ENCODE measurements around the gene MIB2. TPM values are rescaled to one million over a fixed set of nuclear protein-coding genes. Genes with fewer than 3 reads are reported as not detected.

MIB2 gene
- total RNA-seq, 1 donor from 2014 or later: 78.2 TPM

DNA sequence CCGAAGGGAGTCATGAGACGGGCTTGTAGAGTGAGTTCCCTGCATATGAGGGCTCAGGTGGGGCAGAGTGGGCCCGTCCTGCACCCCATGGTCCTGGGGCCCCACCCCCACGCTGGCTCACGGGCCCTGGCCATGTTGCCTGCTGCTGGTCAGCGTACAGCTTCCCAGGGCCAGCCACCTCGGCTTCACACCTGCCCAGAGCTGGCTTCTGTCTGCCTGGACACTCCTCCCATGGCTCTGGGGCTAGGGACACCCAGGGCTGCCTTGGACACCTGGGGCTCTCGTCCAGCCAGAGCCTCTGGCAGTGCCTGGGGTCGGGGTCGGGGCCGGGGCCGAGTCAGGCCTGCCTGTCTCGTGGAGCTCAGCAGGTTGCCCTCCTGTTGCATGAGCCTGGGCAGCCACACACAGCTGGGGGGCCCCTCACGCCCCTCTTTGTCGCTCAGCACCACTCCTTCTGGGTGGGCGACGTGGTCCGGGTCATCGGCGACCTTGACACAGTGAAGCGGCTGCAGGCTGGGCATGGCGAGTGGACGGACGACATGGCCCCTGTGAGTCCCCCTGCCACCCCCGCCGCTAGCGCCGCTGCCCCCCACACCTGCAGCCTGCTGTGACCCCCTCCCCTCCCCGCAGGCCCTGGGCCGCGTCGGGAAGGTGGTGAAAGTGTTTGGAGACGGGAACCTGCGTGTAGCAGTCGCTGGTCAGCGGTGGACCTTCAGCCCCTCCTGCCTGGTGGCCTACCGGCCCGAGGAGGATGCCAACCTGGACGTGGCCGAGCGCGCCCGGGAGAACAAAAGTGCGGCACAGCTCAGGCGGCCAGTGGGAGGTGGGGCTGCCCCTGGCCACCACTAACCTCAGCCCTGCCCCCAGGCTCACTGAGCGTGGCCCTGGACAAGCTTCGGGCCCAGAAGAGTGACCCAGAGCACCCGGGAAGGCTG is 11.2 kb downstream of the MIB2 start:
- FAIRE-seq: no peak
- Histone ChIP-seq H3K4me3 (ENCODE audit: low read depth, low read length) (no peak overlapping the region), H3K27me3 (ENCODE audit: control insufficient read depth, insufficient read depth, low read length) (peaks cover 4% of the 10 kb centered on the region), H3K36me3 (ENCODE audit: control insufficient read depth, insufficient read depth, low read length) (peaks cover 1% of the 10 kb centered on the region)
- no peak for DNase-seq (ENCODE audit: low read depth)
- TF ChIP-seq, protein P1, sequence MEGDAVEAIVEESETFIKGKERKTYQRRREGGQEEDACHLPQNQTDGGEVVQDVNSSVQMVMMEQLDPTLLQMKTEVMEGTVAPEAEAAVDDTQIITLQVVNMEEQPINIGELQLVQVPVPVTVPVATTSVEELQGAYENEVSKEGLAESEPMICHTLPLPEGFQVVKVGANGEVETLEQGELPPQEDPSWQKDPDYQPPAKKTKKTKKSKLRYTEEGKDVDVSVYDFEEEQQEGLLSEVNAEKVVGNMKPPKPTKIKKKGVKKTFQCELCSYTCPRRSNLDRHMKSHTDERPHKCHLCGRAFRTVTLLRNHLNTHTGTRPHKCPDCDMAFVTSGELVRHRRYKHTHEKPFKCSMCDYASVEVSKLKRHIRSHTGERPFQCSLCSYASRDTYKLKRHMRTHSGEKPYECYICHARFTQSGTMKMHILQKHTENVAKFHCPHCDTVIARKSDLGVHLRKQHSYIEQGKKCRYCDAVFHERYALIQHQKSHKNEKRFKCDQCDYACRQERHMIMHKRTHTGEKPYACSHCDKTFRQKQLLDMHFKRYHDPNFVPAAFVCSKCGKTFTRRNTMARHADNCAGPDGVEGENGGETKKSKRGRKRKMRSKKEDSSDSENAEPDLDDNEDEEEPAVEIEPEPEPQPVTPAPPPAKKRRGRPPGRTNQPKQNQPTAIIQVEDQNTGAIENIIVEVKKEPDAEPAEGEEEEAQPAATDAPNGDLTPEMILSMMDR (IDR thresholded peaks at IDR 0.05; ENCODE audit: insufficient read depth, low read length, severe bottlenecking): no peak

DNA sequence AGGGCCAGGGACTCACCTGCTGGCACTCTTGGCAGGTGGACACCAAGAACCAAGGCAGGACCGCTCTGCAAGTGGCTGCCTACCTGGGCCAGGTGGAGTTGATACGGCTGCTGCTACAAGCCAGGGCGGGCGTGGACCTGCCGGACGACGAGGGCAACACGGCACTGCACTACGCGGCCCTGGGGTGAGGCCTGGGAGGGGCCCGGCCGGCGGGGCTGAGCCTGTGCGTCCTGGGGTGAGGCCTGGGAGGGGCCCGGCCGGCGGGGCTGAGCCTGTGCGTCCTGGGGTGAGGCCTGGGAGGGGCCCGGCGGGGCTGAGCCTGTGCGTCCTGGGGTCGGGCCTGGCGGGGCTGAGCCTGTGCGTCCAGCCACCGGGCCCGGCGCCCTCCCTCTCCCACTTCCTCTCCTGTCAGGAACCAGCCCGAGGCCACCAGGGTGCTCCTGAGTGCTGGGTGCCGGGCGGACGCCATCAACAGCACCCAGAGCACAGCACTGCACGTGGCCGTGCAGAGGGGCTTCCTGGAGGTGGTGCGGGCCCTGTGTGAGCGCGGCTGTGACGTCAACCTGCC is 12.0 kb downstream of the MIB2 start:
- FAIRE-seq (no peak), DNase-seq (ENCODE audit: low read depth) (peak; percentile 71)
- Histone ChIP-seq H3K36me3 (ENCODE audit: control insufficient read depth, insufficient read depth, low read length) (peaks cover 1% of the 10 kb centered on the region), H3K27me3 (ENCODE audit: control insufficient read depth, insufficient read depth, low read length) (peaks cover 8% of the 10 kb centered on the region), H3K4me3 (ENCODE audit: low read depth, low read length) (no peak overlapping the region)
- TF ChIP-seq, protein P1 (IDR thresholded peaks at IDR 0.05; ENCODE audit: insufficient read depth, low read length, severe bottlenecking): no peak

DNA sequence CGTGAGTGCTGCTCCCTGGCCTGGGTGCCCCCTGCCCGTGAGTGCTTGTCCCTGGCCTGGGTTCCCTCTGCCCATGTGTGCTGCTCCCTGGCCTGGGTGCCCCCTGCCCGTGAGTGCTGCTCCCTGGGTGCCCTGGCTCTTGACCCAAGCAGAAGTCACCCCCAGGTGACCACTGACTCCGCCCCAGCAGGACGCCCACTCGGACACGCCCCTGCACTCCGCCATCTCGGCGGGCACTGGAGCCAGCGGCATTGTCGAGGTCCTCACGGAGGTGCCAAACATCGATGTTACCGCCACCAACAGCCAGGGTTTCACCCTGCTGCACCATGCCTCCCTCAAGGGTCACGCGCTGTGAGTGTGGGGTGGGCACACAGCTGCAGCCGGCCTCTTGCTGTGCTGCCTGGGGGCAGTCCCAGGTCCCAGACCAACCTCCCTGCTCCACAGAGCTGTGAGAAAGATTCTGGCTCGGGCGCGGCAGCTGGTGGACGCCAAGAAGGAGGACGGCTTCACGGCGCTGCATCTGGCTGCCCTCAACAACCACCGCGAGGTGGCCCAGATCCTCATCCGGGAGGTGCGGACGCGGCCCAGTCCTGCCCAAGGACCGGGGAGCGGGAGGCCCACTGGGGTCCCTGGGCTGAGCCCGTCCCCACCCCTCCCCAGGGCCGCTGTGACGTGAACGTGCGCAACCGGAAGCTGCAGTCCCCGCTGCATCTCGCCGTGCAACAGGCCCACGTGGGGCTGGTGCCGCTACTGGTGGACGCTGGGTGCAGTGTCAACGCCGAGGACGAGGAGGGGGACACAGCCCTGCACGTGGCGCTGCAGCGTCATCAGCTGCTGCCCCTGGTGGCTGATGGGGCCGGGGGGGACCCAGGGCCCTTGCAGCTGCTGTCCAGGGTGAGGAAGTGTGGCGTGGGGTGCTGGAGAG is 12.8 kb downstream of the MIB2 start:
- DNase-seq (ENCODE audit: low read depth) (no peak), FAIRE-seq (no peak)
- no peak overlapping the region for H3K4me3 ChIP-seq (ENCODE audit: low read depth, low read length)
- H3K36me3 ChIP-seq (ENCODE audit: control insufficient read depth, insufficient read depth, low read length): peaks cover 1% of the 10 kb centered on the region
- H3K27me3 ChIP-seq (ENCODE audit: control insufficient read depth, insufficient read depth, low read length): peaks cover 8% of the 10 kb centered on the region
- TF ChIP-seq, protein P1 (IDR thresholded peaks at IDR 0.05; ENCODE audit: insufficient read depth, low read length, severe bottlenecking): no peak

DNA sequence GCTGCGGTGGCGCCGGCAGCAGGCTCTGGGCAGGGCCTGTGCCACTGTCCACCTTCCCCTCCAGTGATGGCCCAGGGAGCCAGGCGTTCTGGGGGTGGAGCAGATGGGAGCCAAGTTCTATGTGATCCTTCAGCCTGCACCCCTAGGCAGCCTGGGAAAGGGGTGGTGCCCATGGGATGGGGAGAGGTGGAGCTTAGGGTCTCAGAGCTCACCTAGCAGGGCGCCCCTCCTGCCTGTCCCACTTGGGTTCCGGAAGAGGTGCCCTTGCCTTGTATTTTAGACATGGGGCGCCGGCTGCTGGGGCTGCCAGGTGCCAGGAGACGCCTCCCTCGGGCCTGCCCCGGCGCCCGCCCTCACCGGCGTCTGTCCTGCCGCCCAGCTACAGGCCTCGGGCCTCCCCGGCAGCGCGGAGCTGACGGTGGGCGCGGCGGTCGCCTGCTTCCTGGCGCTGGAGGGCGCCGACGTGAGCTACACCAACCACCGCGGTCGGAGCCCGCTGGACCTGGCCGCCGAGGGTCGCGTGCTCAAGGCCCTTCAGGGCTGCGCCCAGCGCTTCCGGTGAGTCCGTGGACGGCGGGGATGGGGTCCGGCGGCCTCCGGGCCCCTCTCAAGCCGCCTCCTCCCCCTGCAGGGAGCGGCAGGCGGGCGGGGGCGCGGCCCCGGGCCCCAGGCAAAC is 13.6 kb downstream of the MIB2 start:
- Histone ChIP-seq H3K27me3 (ENCODE audit: control insufficient read depth, insufficient read depth, low read length) (peaks cover 8% of the 10 kb centered on the region), H3K4me3 (ENCODE audit: low read depth, low read length) (peak overlapping the region; percentile 21), H3K36me3 (ENCODE audit: control insufficient read depth, insufficient read depth, low read length) (peaks cover 1% of the 10 kb centered on the region)
- no peak for DNase-seq (ENCODE audit: low read depth)
- no peak for FAIRE-seq
- TF ChIP-seq, protein P1 (IDR thresholded peaks at IDR 0.05; ENCODE audit: insufficient read depth, low read length, severe bottlenecking): no peak

DNA sequence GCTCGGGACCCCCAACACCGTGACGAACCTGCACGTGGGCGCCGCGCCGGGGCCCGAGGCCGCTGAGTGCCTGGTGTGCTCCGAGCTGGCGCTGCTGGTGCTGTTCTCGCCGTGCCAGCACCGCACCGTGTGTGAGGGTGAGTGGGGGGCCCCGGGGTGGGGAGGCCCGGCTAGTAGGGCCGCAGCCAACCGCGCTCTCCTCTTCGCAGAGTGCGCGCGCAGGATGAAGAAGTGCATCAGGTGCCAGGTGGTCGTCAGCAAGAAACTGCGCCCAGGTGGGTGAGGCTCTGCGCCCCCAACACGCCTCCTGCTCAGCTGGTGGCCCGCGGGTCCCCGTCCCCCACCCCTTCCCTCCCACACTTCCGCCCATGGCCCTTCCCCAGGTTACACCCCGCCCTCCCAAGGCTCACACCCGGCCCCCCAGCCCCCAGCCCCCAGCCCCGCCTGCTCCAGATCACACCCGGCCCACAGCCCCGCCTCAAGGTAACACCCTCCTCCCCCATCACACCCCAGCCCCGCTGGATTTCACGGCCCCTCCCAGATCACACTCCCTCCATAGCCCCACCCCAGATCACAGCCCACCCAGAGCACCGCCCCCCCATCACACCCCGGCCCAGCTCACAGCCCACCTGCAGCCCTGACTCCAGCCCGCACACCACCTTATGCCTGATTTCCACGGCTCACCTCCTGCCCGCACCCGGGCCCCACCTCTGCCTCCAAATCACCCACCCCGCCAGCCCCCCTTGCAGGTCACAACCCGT is 14.3 kb downstream of the MIB2 start:
- DNase-seq (ENCODE audit: low read depth) (no peak), FAIRE-seq (no peak)
- H3K4me3 ChIP-seq (ENCODE audit: low read depth, low read length): peak overlapping the region; percentile 21
- H3K27me3 ChIP-seq (ENCODE audit: control insufficient read depth, insufficient read depth, low read length): peaks cover 8% of the 10 kb centered on the region
- TF ChIP-seq, protein P1 (IDR thresholded peaks at IDR 0.05; ENCODE audit: insufficient read depth, low read length, severe bottlenecking): no peak
- H3K36me3 ChIP-seq (ENCODE audit: control insufficient read depth, insufficient read depth, low read length): peaks cover 1% of the 10 kb centered on the region

Data from bronchial epithelial cell (primary cell).